HG02798 (cell line): ENCODE measurements around the gene ZNF407.

Experiments used
- ATAC-seq: cut with Tn5 transposase; IDR thresholded peaks from one replicate; pipeline ENCODE4 v1.9.1; 2021; ENCODE audit warnings: mild to moderate bottlenecking; ENCODE audit not compliant: unreplicated experiment, poor library complexity

ZNF407 gene

DNA sequence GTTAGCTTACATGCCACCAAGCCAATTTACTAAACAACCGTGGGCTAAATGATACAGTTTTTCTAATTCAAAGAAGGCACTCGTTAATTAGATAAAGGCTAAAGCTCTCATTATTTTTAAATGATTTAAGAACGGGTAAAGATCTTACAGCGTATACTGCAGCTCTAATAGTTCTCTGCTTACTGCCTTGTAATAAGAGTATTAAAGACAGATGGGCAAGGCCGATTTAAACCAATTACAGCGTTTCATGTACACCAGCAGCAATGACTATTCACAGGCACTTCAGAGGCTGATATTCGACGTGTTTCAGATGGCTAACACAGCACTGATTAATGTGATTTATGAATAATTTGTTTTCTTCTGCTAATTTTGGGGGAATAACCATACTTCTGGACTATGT, 259.3 kb downstream of the ZNF407 start:
- no peak for ATAC-seq

DNA sequence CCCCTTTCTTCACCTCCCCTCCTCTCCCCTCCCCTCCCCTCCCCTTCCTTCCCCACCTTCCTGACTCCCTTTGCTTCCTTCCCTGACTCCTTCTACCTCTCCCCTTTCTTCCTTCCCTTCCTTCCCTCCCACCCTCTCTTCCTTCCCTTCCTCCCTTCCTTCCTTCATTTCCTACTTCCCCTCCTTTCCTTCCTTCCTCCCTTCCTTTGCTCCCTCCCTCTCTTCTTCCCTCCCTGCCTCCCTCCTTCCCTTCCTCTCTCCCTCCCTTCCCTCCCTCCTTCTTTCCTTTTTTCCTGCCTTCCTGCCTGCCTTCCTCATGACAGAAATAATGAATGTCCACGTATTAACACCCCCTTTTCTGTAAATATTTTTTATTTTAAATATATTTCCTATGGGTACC, 260.2 kb downstream of the ZNF407 start:
- no peak for ATAC-seq

DNA sequence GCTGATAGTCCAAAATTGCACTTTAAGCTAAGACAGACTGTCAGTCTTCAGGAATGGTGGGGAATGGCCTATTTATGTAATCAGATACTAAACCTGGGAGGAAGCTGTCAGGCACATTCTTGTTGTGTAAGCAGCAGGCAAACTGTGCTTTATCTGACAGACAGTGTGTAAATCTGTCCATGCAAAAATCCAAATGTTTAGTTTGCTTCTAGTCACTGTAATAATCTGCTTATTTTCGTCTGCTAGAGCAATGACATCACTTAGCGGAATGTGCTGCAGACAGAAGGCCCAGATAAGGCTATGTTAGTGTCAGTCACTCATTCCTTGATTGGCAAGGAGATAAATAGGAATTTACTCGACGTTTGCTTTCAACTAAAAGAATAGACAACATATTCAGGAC, 263.5 kb downstream of the ZNF407 start:
- no peak for ATAC-seq

DNA sequence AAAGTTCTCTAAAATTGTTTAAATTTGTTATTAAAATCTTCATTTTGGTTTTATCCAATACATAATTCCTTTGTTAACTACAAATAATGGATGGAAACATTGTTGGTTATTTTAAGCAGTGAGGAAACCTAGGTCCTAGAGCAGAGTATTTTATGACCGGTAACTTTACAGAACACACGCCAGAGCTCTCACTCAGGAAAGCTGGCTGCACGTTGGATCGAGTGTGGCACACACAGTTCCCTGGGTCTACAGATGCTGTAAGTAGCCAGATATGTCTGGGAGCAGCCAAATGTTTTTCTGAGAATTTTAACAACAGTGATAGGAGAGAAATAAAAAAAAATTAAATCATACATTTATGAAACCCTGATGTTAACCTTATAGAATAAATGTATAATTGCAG, 264.4 kb downstream of the ZNF407 start:
- ATAC-seq, result no peak

DNA sequence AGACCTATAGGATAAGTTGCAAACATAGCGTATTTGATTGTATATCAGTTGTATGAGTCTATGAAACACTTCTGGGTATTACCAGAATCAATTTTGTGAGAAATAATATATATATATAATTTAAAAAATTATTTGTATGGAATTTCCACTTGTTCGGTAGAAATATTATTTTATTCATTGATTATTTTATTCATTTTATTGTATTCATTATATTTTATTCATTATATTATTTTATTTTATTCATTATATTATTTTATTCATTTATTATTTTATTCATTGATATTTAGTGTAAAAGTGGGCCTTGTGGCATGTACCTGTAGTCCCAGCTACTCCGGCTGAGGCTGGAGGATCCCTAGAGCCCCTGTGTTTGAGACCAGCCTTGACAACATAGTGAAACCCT, 268.9 kb downstream of the ZNF407 start:
- no peak for ATAC-seq

DNA sequence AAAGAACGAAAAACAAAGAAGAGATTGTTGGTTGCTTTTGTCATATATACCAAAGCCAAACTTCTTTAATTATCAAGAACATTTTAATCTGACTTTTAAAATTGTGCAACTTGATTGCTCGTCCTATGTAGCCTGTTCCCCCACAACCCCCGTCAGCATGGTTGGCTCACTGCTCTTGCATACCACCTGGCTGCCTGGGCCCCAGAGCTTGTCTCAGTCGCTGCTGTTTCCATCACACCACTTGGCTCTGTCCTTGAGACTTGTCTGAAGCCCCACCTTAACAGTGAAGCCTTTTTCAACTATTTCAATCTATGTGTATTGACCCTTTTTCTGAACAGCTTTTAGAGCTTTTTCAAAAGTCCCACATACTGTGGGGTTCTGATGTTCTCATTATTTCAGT, 270.8 kb downstream of the ZNF407 start:
- no peak for ATAC-seq

DNA sequence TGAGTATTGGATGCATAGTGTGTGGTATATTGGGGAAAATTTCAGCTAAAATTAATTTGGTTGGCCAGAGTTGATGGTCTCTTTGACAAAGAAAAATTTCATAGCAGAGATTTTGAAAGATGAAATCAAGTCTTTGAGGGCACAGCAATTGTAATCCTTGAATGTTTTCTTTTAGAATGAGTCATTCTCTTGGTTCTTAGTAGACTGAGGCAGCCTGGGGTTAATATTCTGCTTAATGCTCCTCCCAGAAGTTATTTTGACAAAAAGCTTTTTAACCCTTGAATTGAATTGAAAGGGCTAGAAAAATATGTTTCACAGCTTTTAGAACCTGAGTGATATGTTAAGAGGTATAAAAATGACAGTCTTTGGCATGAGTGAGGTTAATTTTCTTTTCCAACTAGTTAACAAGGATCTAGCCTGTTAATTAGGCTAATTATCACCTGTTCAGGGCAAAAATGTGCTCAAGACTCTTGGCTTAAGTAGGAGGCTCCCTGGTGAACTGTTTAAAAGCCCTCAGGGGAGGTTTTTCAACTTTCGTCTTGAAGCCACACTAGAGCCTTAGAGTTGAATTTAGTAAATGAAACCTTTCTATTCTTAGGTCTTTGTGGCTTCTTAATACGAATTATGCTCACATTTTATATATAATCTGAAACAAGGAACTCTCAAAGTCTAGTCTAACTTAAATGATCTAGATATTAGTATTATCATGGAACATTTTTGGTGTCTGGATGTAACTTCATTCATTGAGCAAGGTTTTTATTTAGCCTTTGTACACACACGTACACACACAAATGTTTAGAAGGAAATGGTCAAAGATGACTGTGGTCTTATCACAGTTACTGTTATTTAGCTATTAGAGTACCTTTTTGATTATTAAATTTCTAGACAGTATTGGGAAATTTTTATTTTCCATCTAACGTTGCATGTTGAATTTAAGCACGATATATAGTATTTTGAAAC, 272.5 kb downstream of the ZNF407 start:
- ATAC-seq, result peak; percentile 95

DNA sequence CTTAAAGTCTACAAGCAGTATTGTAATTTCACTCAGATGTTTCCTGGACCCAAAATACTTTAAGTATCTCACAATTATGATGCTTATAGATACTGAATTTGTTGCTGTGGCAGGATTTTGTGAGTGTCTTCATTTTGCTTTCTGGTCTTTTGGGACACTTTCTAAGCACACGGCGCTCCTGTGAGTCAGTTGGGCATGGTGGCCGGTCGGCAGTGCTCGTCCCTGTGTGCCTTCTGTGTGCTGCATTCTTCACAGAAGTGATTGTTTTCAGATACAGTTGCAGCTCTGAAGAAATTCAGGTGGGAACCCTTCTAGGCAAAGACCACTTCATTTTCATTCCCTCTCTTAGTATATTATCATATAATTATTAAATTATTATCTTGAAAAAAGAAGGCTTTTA, 273.3 kb downstream of the ZNF407 start:
- peak; percentile 3 for ATAC-seq

DNA sequence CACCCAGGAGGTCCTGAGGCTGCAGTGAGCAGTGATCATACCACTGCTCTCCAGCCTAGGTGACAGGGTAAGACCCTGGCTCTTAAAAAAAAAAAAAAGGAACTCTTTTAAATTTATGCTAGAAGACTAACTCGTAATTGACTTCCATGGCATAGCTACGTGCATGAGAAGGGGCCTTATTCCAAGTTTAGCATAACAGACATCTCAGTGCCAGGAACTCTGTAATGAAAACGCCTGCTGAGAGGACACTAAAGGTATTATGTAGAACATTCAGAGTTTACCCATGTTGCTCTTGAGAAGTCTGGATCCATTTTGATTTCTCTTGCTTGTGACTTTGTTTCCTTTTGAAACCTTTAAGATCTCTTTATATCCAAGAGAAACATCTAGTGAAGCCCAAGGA, 276.0 kb downstream of the ZNF407 start:
- ATAC-seq, result no peak

DNA sequence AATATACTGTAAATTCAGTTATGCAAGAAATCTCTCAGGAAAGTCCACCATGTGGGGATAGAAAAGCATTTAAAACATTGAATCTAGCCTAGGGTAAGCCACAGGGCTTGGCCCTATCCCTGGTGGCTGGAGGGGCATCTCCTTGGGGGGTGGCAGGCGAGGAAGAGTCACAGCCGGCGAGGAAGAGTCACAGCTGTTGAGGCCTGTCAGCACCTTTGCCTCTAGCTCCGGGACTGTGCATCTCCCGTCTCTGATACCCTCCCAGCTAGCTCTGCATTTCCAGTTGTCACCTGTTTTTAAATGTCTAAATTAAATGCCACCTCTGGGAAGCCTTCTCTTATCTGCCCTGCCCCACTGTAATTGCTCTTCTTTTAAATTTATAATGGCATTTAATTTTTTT, 276.7 kb downstream of the ZNF407 start:
- ATAC-seq, result no peak

DNA sequence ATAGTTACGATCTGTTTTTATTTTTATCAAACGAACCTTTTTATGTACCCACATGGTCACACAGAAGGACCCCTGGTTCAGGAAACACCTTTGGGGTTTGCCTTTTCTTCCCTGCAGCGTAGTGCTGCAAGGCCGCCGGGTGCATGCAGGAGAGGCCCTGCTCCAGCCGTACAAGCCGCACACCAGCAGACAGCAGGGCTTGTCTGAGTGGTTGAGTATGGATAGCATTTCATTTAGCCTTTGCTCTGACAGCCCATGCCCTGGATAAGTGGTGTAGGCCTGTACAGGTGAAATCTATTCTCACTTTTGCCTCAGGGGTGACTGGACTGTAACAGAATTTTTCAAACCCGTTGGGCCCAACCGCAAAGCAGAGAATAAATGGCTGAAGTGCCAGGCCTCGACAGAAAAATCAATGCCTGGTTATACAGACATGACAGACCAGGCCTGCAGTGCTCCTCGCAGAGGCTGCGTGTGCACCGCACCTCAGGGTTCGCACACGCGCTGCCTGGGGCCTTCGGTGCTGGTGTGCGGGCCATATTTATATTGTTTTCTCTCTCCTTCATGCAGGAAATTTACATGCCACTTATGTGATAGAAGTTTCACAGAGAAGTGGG, 279.1 kb downstream of the ZNF407 start:
- ATAC-seq, result no peak

DNA sequence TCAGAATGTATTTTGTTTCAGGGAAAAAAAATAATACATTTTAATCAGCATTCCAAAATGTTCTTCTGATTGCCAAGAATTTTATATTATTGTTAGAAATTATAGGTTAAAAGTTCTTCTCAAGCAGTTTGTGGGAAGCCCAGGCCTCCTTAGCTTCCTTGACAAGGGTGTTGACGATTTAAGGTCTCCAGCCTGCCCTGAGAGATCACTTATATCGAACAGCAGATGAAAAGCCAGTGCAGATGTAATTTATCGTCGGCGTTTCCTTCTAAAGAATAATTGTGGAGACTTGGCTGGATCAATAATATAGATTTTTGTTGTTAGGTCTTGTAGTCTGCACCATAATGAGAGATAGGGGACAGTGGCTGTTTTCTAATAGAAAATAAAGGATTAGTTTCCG, 280.6 kb downstream of the ZNF407 start:
- no peak for ATAC-seq

DNA sequence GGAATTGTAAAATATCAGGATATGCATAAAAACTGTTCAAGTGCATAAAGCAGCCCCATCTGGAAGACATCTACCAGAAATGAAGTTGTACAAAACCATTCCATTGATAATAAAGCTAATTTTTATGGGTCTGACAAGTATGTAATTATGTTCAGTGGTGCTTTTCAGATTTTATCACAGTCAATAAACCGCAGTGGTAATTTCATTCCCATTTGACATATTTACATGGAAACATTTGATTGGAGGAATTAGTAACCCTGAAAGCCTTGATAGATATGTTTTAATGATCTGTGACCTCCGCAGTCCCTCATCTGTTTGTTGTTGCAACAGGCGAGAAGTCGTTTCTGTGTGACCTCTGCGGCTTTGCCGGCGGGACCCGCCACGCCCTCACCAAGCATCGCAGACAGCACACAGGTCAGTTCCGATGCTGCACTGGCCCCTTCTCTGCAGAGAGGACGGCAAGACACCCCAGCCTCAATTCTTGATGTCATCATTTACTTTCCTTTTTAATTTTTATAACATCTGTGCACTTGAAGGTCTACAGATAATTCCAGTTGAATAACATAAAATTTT, 283.1 kb downstream of the ZNF407 start:
- no peak for ATAC-seq

DNA sequence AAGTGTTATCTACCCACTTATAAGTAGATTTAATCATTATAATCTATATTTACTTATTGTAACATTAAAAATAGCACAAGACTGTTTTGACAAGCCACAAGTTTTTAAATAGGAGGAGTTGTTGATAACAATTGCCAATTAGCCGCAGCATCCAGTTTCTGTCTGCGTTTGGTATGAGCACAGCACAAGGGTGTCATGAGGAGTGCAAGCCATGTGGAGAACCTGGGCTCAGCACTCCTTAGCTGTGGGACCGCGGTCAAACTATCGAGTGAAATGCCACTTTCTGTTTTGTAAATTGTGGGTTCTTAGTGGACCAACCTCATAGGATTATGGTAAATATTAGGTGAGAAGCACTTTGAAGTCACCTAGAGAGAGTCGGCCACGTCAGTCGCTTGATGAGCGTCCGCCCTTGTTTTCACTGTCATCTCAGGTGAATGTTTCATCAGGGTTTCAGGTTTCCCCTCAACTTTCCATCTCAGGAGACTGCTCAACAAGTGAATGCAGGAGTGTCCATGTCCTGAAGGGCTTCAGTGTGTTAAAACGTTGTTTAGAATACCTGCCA, 294.5 kb downstream of the ZNF407 start:
- no peak for ATAC-seq

DNA sequence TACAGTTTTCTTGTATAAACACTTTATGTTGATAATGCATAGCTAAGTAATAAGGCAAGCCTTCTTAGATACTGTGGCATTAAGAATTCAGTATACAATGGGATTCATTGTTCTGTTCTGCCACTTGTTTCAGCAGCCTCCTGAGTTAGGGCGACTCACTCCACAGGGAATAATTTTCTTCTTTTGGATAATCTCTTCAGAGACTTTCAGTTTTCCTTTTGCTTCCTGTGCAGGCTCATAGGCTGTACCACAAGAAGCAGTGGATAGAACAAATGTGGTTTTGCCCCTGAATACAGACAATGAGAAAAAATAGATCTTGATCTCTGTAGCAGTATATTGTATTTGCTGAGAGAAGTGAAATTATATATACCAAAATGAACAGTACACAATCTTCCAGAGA, 298.0 kb downstream of the ZNF407 start:
- ATAC-seq, result no peak

DNA sequence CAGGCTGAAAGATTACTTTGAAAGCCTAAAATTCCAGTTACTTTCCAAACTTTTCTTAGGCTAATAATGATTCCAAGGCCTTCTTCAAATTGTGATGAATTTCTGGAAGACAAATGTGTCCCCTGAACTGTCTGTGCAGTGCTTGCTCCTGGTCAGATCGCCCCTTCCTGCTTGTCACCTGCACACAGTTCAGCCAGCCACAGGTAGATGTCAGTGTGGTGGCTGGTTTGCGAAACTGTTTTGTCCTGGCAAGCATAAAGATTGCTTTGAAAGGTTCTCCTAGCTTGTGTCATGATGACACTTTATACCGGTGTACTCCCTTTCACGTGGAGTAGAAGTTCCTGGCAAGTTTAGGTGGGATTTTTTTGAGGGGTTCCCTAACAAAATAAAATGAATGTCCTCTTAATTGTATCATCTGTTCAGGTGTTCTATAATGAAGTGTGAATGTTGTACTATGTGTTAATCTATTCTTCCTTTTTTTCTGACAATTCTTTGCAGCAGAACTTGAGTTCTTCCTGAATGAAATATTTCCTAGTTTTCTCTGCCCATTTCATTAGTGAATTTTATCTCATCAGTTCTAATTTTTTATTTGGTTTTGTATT, 298.8 kb downstream of the ZNF407 start:
- ATAC-seq, result peak; percentile 68

DNA sequence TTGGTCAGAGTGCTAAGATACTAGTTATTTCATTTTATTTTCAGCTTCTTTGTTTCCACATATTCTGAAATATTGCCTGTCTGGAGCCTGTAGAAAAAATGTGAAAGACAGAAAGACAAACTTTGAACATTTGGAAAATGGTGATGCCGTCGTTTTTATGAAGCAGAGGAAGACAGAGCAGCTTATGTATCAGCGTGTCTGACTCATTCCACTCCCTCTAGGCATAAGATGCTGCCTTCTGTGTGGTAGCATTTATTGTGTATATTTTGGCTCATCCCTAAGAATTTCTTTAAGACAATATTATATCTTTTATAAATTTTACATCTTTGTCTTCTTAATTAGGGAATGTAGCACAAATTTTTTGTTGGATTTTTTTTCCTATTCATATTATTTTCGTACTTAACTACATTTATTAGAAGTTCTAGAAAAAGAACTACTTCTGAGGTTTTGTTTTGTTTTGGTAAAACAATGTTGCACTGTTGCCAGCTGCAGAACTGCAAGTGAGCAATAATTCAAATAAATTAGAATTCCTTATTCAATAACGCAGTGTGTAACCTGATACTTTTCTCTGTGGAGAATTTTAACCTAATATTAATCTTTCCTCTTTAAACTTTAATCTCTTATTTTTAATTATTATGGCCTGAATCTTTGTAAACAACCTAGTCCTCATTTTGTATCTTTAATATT, 300.4 kb downstream of the ZNF407 start:
- ATAC-seq, result no peak

DNA sequence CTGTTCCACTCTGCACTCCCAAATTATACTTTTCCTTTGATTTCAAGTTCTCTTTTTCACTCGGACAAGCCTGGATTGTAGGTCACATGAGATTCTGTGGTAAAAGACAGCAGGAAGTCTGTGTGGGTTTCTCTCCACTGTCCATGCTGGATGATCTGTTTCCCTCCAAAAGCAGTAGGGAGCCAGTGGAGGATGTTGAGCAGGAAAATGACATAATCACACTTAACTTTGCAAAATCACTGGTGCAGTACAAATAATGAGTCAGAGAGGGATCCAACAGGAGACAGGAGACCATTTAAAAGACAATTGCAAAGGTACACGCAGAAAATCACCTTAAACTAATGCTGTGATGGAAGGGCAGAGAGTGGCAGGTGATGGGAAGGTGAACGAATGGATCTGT, 301.3 kb downstream of the ZNF407 start:
- ATAC-seq, result no peak

DNA sequence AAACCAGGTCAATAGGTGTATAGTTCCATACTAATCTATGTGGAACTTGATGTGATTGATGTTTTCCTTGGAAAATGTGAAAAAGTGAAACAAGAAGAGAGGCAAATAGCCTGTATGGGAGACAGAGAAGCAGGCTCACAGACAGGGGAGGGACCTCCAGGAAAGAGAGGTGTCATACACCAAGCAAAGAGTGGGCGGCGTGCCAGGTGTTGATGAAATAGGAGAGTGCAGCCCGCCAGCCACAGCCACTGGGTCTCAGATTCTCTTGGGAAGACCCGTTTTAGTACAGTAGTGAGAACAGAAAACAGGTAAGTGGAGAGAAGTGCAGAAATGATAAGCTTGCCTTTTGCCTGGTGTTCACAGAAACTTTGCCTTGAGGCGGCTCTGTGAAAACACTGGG, 301.9 kb downstream of the ZNF407 start:
- ATAC-seq, result no peak
